ENCODE data around the gene COX4I2.

Gene COX4I2

GRCh38 chr20:31607640-31608250 is 30.0 kb upstream of the COX4I2 start:
- POLR2A ChIA-PET = interaction anchor here (1.1 to 8.7 kb wide), 5 partner anchors 30 to 116 kb away, joined by 3 to 255 read pairs (median 23); no protein-coding TSS in a partner anchor
- CTCF ChIA-PET = interaction anchor here (0.6 to 26.4 kb wide), 7 partner anchors 14 to 345 kb away, joined by 3 to 1204 read pairs (median 5); no protein-coding TSS in a partner anchor
- TF ChIP-seq ZNF211 (tag by site-specific recombination; IDR thresholded peaks at IDR 0.05; ENCODE audit: low read depth) (no peak), ZNF488 (tag by site-specific recombination; IDR thresholded peaks at IDR 0.05) (no peak), ZNF76 (tag by site-specific recombination; IDR thresholded peaks at IDR 0.05; ENCODE audit: borderline replicate concordance, low read depth) (no peak), ZNF24 (tag by site-specific recombination; IDR thresholded peaks at IDR 0.05) (no peak), ZNF366 (tag by site-specific recombination; conservative IDR thresholded peaks at IDR 0.05) (no peak), KLF7 (tag by site-specific recombination; IDR thresholded peaks at IDR 0.05; ENCODE audit: borderline replicate concordance) (no peak)
- Histone ChIP-seq H3K9me3 (ENCODE audit: control insufficient read depth, insufficient read depth, low read depth, low read length) (no peaks in the 10 kb centered on the region), H3K27ac (ENCODE audit: extremely low read depth, low read depth, low read length) (no peak overlapping the region; the same call in 1 of the 2 replicates), H3K4me3 (ENCODE audit: low read depth, low read length) (peak overlapping the region; percentile 4; the same call in 1 of the 2 replicates), H3K36me3 (ENCODE audit: control insufficient read depth in 2 of 2, insufficient read depth in 1 of 2, low read length in 2 of 2) (peaks cover 0 to 17% of the 10 kb centered on the region in 2 experiments; a peak in 1 of 3 replicates), H3K4me1 (ENCODE audit: control insufficient read depth, insufficient read depth, low read length) (peaks cover 15% of the 10 kb centered on the region)

- Histone ChIP-seq H3K4me1 (ENCODE audit: control insufficient read depth, insufficient read depth, low read length) (peaks cover 15% of the 10 kb centered on the region), H3K36me3 (ENCODE audit: control insufficient read depth in 2 of 2, insufficient read depth in 1 of 2, low read length in 2 of 2) (peaks cover 0 to 17% of the 10 kb centered on the region in 2 experiments; a peak in 1 of 3 replicates), H3K27ac (ENCODE audit: extremely low read depth, low read depth, low read length) (peak overlapping the region; percentile 13; the same call in 1 of the 2 replicates), H3K4me3 (ENCODE audit: low read depth, low read length) (peak overlapping the region; percentile 16), H3K9me3 (ENCODE audit: control insufficient read depth, insufficient read depth, low read depth, low read length) (no peaks in the 10 kb centered on the region)
- ChIA-PET CTCF (interaction anchor here (1.1 to 26.4 kb wide), 5 partner anchors 15 to 116 kb away, joined by 5 to 1204 read pairs (median 5); no protein-coding TSS in a partner anchor), POLR2A (interaction anchor here (0.6 to 8.7 kb wide), 7 partner anchors 11 to 115 kb away, joined by 3 to 255 read pairs (median 3); no protein-coding TSS in a partner anchor)
- TF ChIP-seq ZBTB1 (tag by site-specific recombination; IDR thresholded peaks at IDR 0.05) (no peak), ZNF624 (tag by site-specific recombination; IDR thresholded peaks at IDR 0.05) (no peak), ZNF223 (tag by site-specific recombination; IDR thresholded peaks at IDR 0.05) (no peak), ZBTB11 (tag by site-specific recombination; conservative IDR thresholded peaks at IDR 0.05; ENCODE audit: low read depth) (no peak), HIC1 (tag by site-specific recombination; IDR thresholded peaks at IDR 0.05) (peak; percentile 76; the same call in 1 of the 2 replicates), ZNF600 (tag by site-specific recombination; IDR thresholded peaks at IDR 0.05) (peak; percentile 26; the same call in 1 of the 2 replicates), ZSCAN5A (tag by site-specific recombination; IDR thresholded peaks at IDR 0.05) (no peak), ZNF138 (tag by site-specific recombination; IDR thresholded peaks at IDR 0.05; ENCODE audit: borderline replicate concordance) (no peak), ZNF26 (tag by site-specific recombination; IDR thresholded peaks at IDR 0.05) (no peak), ZNF529 (tag by site-specific recombination; IDR thresholded peaks at IDR 0.05; ENCODE audit: insufficient replicate concordance) (no peak), ZNF121 (tag by site-specific recombination; IDR thresholded peaks at IDR 0.05) (no peak), ZBTB17 (tag by site-specific recombination; IDR thresholded peaks at IDR 0.05) (peak; percentile 58), EGR2 (tag by site-specific recombination; IDR thresholded peaks at IDR 0.05; ENCODE audit: low read depth) (peak; percentile 86), WT1 (tag by site-specific recombination; IDR thresholded peaks at IDR 0.05) (peak; percentile 16; the same call in 1 of the 2 replicates), ZNF704 (tag by site-specific recombination; IDR thresholded peaks at IDR 0.05) (no peak), ZNF155 (tag by site-specific recombination; IDR thresholded peaks at IDR 0.05) (no peak)
Measured at GRCh38 chr20:31608251-31608945, 29.3 kb upstream of the COX4I2 start.
